AML-193 (cell line): ENCODE data around the gene EXOSC10.
"Not testable (repeated sequence)": the region's sequence is repeated elsewhere in the genome, so short reads cannot be mapped to it uniquely, and the experiment has no call there.

Source experiments
- DNase-seq, 2 experiments: peaks; one replicate each; lab custom pipeline; 2025; lab: John Stamatoyannopoulos, UW

The EXOSC10 gene

GRCh38 chr1:11044086-11044848 lies 55.4 kb downstream of the EXOSC10 start:
- DNase-seq: no peak

- no peak for DNase-seq
Measured at GRCh38 chr1:11042995-11043874, 56.4 kb downstream of the EXOSC10 start.

GRCh38 chr1:11042065-11042464 lies 57.6 kb downstream of the EXOSC10 start:
- DNase-seq: no peak

GRCh38 chr1:11041048-11041447 lies 58.6 kb downstream of the EXOSC10 start:
- no peak for DNase-seq

- DNase-seq: not testable (repeated sequence)
Measured at GRCh38 chr1:11040105-11040429, 59.6 kb downstream of the EXOSC10 start.

- DNase-seq: no peak
Measured at GRCh38 chr1:11039351-11040104, 60.1 kb downstream of the EXOSC10 start.

GRCh38 chr1:11037740-11038182 lies 61.9 kb downstream of the EXOSC10 start:
- DNase-seq: peak; percentile 77 to 79

- not testable (repeated sequence) for DNase-seq
Measured at GRCh38 chr1:11037019-11037739, 62.5 kb downstream of the EXOSC10 start.

GRCh38 chr1:11031624-11032262 lies 67.9 kb downstream of the EXOSC10 start:
- no peak for DNase-seq

- no peak for DNase-seq
Measured at GRCh38 chr1:11030865-11031264, 68.8 kb downstream of the EXOSC10 start.

- no peak for DNase-seq
Measured at GRCh38 chr1:11028018-11028417, 71.7 kb downstream of the EXOSC10 start.

GRCh38 chr1:11027316-11027715 lies 72.4 kb downstream of the EXOSC10 start:
- DNase-seq: no peak

- no peak for DNase-seq
Measured at GRCh38 chr1:11026903-11027302, 72.8 kb downstream of the EXOSC10 start.

GRCh38 chr1:11026052-11026451 lies 73.6 kb downstream of the EXOSC10 start:
- no peak for DNase-seq

GRCh38 chr1:11025618-11026017 lies 74.1 kb downstream of the EXOSC10 start:
- no peak for DNase-seq

GRCh38 chr1:11024874-11025203 lies 74.8 kb downstream of the EXOSC10 start:
- DNase-seq: no peak

- no peak for DNase-seq
Measured at GRCh38 chr1:11024154-11024873, 75.4 kb downstream of the EXOSC10 start.

GRCh38 chr1:11023201-11023600 lies 76.5 kb downstream of the EXOSC10 start:
- DNase-seq: no peak

GRCh38 chr1:11019971-11020370 lies 79.7 kb downstream of the EXOSC10 start:
- no peak for DNase-seq

GRCh38 chr1:11019358-11019757 lies 80.3 kb downstream of the EXOSC10 start:
- not testable (repeated sequence) for DNase-seq
